ENCODE measurements around the gene ITIH3. TPM values are rescaled to one million over a fixed set of nuclear protein-coding genes. Genes with fewer than 3 reads are reported as not detected.

Gene ITIH3
- total RNA-seq, 3 donors from 2014 or later: 0.72 to 1.4 (median 0.89) TPM

GRCh38 chr3:52783211-52783555 lies 11.4 kb upstream of the ITIH3 start:
- TF ChIP-seq, protein P1, sequence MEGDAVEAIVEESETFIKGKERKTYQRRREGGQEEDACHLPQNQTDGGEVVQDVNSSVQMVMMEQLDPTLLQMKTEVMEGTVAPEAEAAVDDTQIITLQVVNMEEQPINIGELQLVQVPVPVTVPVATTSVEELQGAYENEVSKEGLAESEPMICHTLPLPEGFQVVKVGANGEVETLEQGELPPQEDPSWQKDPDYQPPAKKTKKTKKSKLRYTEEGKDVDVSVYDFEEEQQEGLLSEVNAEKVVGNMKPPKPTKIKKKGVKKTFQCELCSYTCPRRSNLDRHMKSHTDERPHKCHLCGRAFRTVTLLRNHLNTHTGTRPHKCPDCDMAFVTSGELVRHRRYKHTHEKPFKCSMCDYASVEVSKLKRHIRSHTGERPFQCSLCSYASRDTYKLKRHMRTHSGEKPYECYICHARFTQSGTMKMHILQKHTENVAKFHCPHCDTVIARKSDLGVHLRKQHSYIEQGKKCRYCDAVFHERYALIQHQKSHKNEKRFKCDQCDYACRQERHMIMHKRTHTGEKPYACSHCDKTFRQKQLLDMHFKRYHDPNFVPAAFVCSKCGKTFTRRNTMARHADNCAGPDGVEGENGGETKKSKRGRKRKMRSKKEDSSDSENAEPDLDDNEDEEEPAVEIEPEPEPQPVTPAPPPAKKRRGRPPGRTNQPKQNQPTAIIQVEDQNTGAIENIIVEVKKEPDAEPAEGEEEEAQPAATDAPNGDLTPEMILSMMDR (IDR thresholded peaks at IDR 0.05): no peak
- intact Hi-C loops (cut with DNase I, micrococcal nuclease): no loop called here
- Histone ChIP-seq H3K4me1 (ENCODE audit: low read depth) (no peaks in the 10 kb centered on the region), H3K9me3 (no peaks in the 10 kb centered on the region), H3K36me3 (ENCODE audit: low read depth) (no peaks in the 10 kb centered on the region), H3K4me3 (no peak overlapping the region)
- ATAC-seq (no peak), DNase-seq (no peak)

DNA sequence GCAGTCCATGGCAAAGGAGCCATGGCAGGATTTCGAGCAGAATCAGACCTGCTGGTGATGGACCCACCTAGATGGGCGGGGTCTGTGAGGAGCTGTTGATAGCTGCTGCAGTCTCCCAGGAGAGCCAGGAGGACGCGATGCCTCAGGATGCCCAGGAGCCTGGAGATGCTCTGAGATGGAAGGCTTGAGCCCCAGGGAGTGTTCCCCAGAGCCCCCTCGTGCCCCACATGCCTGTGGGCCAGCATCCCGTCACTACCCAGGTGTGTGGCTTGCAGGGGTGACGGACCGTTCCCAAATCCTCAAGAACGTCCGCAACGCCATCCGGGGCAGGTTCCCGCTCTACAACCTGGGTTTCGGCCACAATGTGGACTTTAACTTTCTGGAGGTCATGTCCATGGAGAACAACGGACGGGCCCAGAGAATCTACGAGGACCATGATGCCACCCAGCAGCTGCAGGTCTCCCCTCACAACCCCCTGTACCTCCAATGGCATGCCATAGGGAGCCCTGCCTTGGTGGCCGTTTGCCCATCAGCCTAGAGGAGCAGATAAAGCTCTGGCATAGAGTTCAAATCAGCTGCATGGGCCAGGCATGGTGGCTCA lies 10.5 kb upstream of the ITIH3 start:
- H3K4me1 ChIP-seq (ENCODE audit: low read depth): no peaks in the 10 kb centered on the region
- intact Hi-C loops (cut with DNase I, micrococcal nuclease): no loop called here
- H3K4me3 ChIP-seq: no peak overlapping the region
- TF ChIP-seq, protein P1 (IDR thresholded peaks at IDR 0.05): no peak
- DNase-seq (peak in 1 of 3 donors; percentile 17), ATAC-seq (no peak)
- no peaks in the 10 kb centered on the region for H3K9me3 ChIP-seq
- H3K36me3 ChIP-seq (ENCODE audit: low read depth): no peaks in the 10 kb centered on the region

DNA sequence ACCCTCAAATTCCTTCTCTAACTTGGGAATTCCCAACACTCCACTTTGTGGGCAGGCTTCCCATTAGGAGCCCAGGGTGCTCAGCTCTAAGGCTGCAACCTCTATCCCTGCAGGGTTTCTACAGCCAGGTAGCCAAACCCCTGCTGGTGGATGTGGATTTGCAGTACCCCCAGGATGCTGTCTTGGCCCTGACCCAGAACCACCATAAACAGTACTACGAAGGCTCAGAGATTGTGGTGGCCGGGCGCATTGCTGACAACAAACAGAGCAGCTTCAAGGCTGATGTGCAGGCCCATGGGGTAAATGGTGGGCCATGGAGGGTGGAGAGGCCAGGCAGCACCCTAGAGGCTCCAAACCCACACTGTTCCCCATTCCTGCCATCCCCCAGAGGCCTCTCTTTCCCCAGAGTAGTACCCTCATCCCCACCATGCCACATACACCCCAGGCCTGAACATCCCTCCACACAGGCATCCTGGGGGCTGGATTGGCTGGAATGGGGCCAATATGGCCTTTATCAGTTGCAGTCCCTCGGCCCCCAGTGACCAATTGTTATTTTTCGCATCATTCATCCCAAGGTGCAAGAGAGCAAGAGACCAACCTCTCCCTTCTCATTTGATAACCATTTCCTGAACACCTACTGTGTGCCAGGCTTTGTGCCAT lies 9.5 kb upstream of the ITIH3 start:
- Histone ChIP-seq H3K9me3 (no peaks in the 10 kb centered on the region), H3K36me3 (ENCODE audit: low read depth) (no peaks in the 10 kb centered on the region), H3K4me3 (no peak overlapping the region), H3K4me1 (ENCODE audit: low read depth) (no peaks in the 10 kb centered on the region)
- DNase-seq: peak in 1 of 3 donors; percentile 15
- intact Hi-C loops (cut with DNase I, micrococcal nuclease): no loop called here
- ATAC-seq: no peak
- TF ChIP-seq, protein P1 (IDR thresholded peaks at IDR 0.05): no peak

GRCh38 chr3:52786330-52787215 lies 8.0 kb upstream of the ITIH3 start:
- H3K4me3 ChIP-seq: no peak overlapping the region
- H3K9me3 ChIP-seq: no peaks in the 10 kb centered on the region
- no peaks in the 10 kb centered on the region for H3K4me1 ChIP-seq (ENCODE audit: low read depth)
- H3K36me3 ChIP-seq (ENCODE audit: low read depth): no peaks in the 10 kb centered on the region
- TF ChIP-seq, protein P1 (IDR thresholded peaks at IDR 0.05): no peak
- ATAC-seq (no peak), DNase-seq (peak in 1 of 3 donors; percentile 7)
- intact Hi-C loops (cut with DNase I, micrococcal nuclease): no loop called here

GRCh38 chr3:52787246-52787645 lies 7.3 kb upstream of the ITIH3 start:
- Histone ChIP-seq H3K4me3 (no peak overlapping the region), H3K9me3 (no peaks in the 10 kb centered on the region), H3K36me3 (ENCODE audit: low read depth) (no peaks in the 10 kb centered on the region), H3K4me1 (ENCODE audit: low read depth) (no peaks in the 10 kb centered on the region)
- peak in 1 of 3 donors; percentile 9 for DNase-seq
- TF ChIP-seq, protein P1 (IDR thresholded peaks at IDR 0.05): no peak
- intact Hi-C loops (cut with DNase I, micrococcal nuclease): no loop called here
- ATAC-seq: no peak
